Panc1 (cell line): ENCODE results near the gene LAMTOR3. TPM values are rescaled to one million over a fixed set of nuclear protein-coding genes. Genes with fewer than 3 reads are reported as not detected.

ENCODE experiments used
- ATAC-seq: fragments of 200-7000 bp; cut with Tn5 transposase; 2 replicates; pipeline ENCODE4 v1.9.1; 2020; ENCODE audit warnings: mild to moderate bottlenecking, moderate library complexity
- BruUV-seq: library from RNA; stranded (reverse); fragments of 400-500 nt; replicated peaks from 2 replicates; lab custom pipeline; 2021; lab: Mats Ljungman, UMichigan
- CTCF ChIA-PET: fragments of 300-600 bp; sonication (Branson Sonifier 250); formaldehyde crosslinking; loops from one replicate; lab custom pipeline; 2022; ENCODE audit warnings: antibody characterized with exemption; lab: Charles Lee
- POLR2A ChIA-PET: fragments of 300-600 bp; sonication (Branson Sonifier 250); formaldehyde crosslinking; loops from one replicate; lab custom pipeline; 2022; ENCODE audit warnings: antibody characterized with exemption; lab: Charles Lee
- DNase-seq: peaks from one replicate; pipeline ENCODE4 v3.0.0-alpha.2; 2010; ENCODE audit warnings: low read depth, low spot score
- H3K27ac ChIP-seq: 2 replicates; pipeline ENCODE4 v1.5.1; 2011; ENCODE audit warnings: mild to moderate bottlenecking, low read length, inconsistent platforms
- H3K27me3 ChIP-seq: fragments of 200-500 bp; sonication (Bioruptor generic); 2 replicates; pipeline ENCODE4 v1.6.0; 2014; ENCODE audit warnings: low read length, inconsistent platforms; ENCODE audit not compliant: control insufficient read depth, insufficient read depth
- H3K36me3 ChIP-seq: fragments of 200-500 bp; sonication (Bioruptor generic); 2 replicates; pipeline ENCODE4 v1.5.1; 2014; ENCODE audit warnings: inconsistent platforms, mild to moderate bottlenecking, low read length, moderate library complexity; ENCODE audit not compliant: control insufficient read depth, insufficient read depth
- H3K4me1 ChIP-seq: 2 replicates; pipeline ENCODE4 v1.5.1; 2011; ENCODE audit warnings: inconsistent platforms, mild to moderate bottlenecking, low read length, moderate library complexity; ENCODE audit not compliant: control insufficient read depth, insufficient read depth
- H3K4me3 ChIP-seq, 2 experiments: 2 replicates each; pipeline ENCODE4 v1.5.1; 2011 to 2012; ENCODE audit warnings: low read depth in 2 of 2, low read length in 2 of 2, mild to moderate bottlenecking in 2 of 2, inconsistent platforms in 1 of 2, moderate library complexity in 1 of 2
- H3K9me3 ChIP-seq: fragments of 200-500 bp; sonication (Bioruptor generic); 2 replicates; pipeline ENCODE4 v1.5.1; 2014; ENCODE audit warnings: low read depth, mild to moderate bottlenecking, inconsistent platforms, low read length, moderate library complexity; ENCODE audit not compliant: control insufficient read depth, insufficient read depth
- POLR2AphosphoS5 ChIP-seq: IDR thresholded peaks from 2 replicates; pipeline ENCODE4 v1.6.1; 2012; ENCODE audit warnings: mild to moderate bottlenecking, low read depth, low read length, moderate library complexity
- REST ChIP-seq, 2 experiments: IDR thresholded peaks; 2 replicates each; pipeline ENCODE4 v1.6.1; 2011 to 2012; ENCODE audit warnings: low read depth in 2 of 2, control low read depth in 1 of 2, low read length in 1 of 2, mild to moderate bottlenecking in 1 of 2, moderate library complexity in 1 of 2; ENCODE audit not compliant: insufficient read depth in 1 of 2
- SIN3A ChIP-seq: IDR thresholded peaks from 2 replicates; pipeline ENCODE4 v1.6.1; 2012; ENCODE audit warnings: low read depth, mild to moderate bottlenecking, low read length, moderate library complexity, borderline replicate concordance; ENCODE audit not compliant: insufficient read depth
- TCF7L2 ChIP-seq: IDR thresholded peaks from 2 replicates; pipeline ENCODE4 v1.6.1; 2011; ENCODE audit warnings: mild to moderate bottlenecking, low read depth, low read length, inconsistent platforms
- in situ Hi-C: cut with HindIII; loops from 2 replicates; pipeline ENCODE4 v1.10.0; 2016; ENCODE audit warnings: low sequenced_read_pairs, low pct_unique_long_range_greater_than_20kb
- intact Hi-C: fragments of 100-400 bp; cut with micrococcal nuclease; formaldehyde crosslinking; loops from one replicate; pipeline ENCODE4 v1.10.0; 2022; ENCODE audit not compliant: unreplicated experiment
- total RNA-seq: library from RNA; stranded (reverse); gene quantifications from one replicate; pipeline ENCODE4 v1.2.1, GENCODE V29; 2021; ENCODE audit not compliant: unreplicated experiment
- TF ChIP-seq, protein P1 (sequence below): fragments of 450-650 bp; IDR thresholded peaks from 2 replicates; pipeline ENCODE4 v1.5.1; 2017; ENCODE audit warnings: mild to moderate bottlenecking

Gene LAMTOR3
- total RNA-seq, 1 experiment from 2014 or later, result 20.3 TPM

GRCh38 chr4:99917575-99917974 is 23.3 kb upstream of the LAMTOR3 start:
- ATAC-seq (no peak), DNase-seq (no peak)
- no peaks in the 10 kb centered on the region for H3K27me3 ChIP-seq
- no peaks in the 10 kb centered on the region for H3K4me1 ChIP-seq
- CTCF ChIA-PET, result no interaction called here
- POLR2A ChIA-PET, result no interaction called here
- BruUV-seq, result TSS peak; percentile 31
- H3K9me3 ChIP-seq, result no peaks in the 10 kb centered on the region
- H3K27ac ChIP-seq, result no peak overlapping the region
- TF ChIP-seq SIN3A (no peak), TCF7L2 (no peak)
- TF ChIP-seq, protein P1, sequence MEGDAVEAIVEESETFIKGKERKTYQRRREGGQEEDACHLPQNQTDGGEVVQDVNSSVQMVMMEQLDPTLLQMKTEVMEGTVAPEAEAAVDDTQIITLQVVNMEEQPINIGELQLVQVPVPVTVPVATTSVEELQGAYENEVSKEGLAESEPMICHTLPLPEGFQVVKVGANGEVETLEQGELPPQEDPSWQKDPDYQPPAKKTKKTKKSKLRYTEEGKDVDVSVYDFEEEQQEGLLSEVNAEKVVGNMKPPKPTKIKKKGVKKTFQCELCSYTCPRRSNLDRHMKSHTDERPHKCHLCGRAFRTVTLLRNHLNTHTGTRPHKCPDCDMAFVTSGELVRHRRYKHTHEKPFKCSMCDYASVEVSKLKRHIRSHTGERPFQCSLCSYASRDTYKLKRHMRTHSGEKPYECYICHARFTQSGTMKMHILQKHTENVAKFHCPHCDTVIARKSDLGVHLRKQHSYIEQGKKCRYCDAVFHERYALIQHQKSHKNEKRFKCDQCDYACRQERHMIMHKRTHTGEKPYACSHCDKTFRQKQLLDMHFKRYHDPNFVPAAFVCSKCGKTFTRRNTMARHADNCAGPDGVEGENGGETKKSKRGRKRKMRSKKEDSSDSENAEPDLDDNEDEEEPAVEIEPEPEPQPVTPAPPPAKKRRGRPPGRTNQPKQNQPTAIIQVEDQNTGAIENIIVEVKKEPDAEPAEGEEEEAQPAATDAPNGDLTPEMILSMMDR, result no peak
- in situ Hi-C loops, result no loop called here
- H3K36me3 ChIP-seq, result peaks cover 4% of the 10 kb centered on the region; the same call in 1 of the 2 replicates
- no peak overlapping the region for H3K4me3 ChIP-seq
- intact Hi-C loops, result no loop called here

- no TSS peak for BruUV-seq
- CTCF ChIA-PET, result no interaction called here
- Histone ChIP-seq H3K36me3 (peaks cover 2% of the 10 kb centered on the region; the same call in 1 of the 2 replicates), H3K27me3 (no peaks in the 10 kb centered on the region), H3K27ac (no peak overlapping the region), H3K9me3 (no peaks in the 10 kb centered on the region), H3K4me3 (no peak overlapping the region), H3K4me1 (no peaks in the 10 kb centered on the region)
- in situ Hi-C loops (no loop called here), intact Hi-C loops (no loop called here)
- POLR2A ChIA-PET, result no interaction called here
- TF ChIP-seq, protein P1, result no peak
- no peak for TF ChIP-seq SIN3A
- no peak for TF ChIP-seq REST (IDR thresholded peaks at IDR 0.05; ENCODE audit: insufficient read depth in 1 of 2, low read depth in 2 of 2, low read length in 1 of 2)
- no peak for TF ChIP-seq POLR2AphosphoS5
- no peak for TF ChIP-seq TCF7L2
- DNase-seq (no peak), ATAC-seq (no peak)
These were observed 21.2 kb upstream of the LAMTOR3 start for GRCh38 chr4:99915449-99915848.
